SK-N-SH (cell line): ENCODE measurements around the gene RABL2B. TPM values are rescaled to one million over a fixed set of nuclear protein-coding genes. Genes with fewer than 3 reads are reported as not detected.

Source experiments
- CTCF ChIA-PET: fragments of 300-600, 350-600 bp; formaldehyde crosslinking; extraction: SDS; loops from one replicate; lab custom pipeline; 2021; lab: Yijun Ruan, JAX
- POLR2A ChIA-PET: fragments of 350-600 bp; sonication (Branson Sonifier 250); formaldehyde crosslinking; extraction: SDS; loops from one replicate; lab custom pipeline; 2020; ENCODE audit warnings: antibody characterized with exemption, inconsistent platforms; lab: Yijun Ruan, JAX
- DNase-seq: peaks from one replicate; pipeline ENCODE4 v3.0.0; 2012
- H2AFZ ChIP-seq: fragments of 200-600 bp; sonication (generic); 2 replicates; pipeline ENCODE4 v1.8.1; 2016; ENCODE audit warnings: antibody characterized with exemption, mild to moderate bottlenecking, low read depth
- H3F3A ChIP-seq: fragments of 200-600 bp; sonication (generic); replicated peaks from 2 replicates; pipeline ENCODE3; 2016; ENCODE audit warnings: antibody characterized with exemption, mild to moderate bottlenecking; ENCODE audit not compliant: insufficient read depth
- H3K27ac ChIP-seq, 2 experiments: fragments of 200-500 bp in 1 of 2; fragments of 200-600 bp in 1 of 2; sonication (Bioruptor generic) in 1 of 2; sonication (generic), shearing (Covaris generic) in 1 of 2; 2 replicates each; pipeline versions ENCODE4 v1.5.1 to v1.6.1; 2014 to 2016; ENCODE audit warnings: low read depth in 2 of 2, inconsistent platforms in 1 of 2, low read length in 1 of 2, mild to moderate bottlenecking in 1 of 2, mixed read lengths in 1 of 2
- H3K27me3 ChIP-seq: fragments of 200-600 bp; sonication (generic), shearing (Covaris generic); 2 replicates; pipeline ENCODE4 v1.6.1; 2016; ENCODE audit warnings: mixed run types; ENCODE audit not compliant: insufficient read depth
- H3K36me3 ChIP-seq, 2 experiments: fragments of 200-500 bp in 1 of 2; fragments of 200-600 bp in 1 of 2; sonication (Bioruptor generic) in 1 of 2; sonication (generic) in 1 of 2; replicated peaks in 1 of 2; 2 replicates each; pipeline versions ENCODE3 to v1.5.1; 2014 to 2016; ENCODE audit warnings: low read length in 1 of 2, mild to moderate bottlenecking in 1 of 2; ENCODE audit not compliant: insufficient read depth in 2 of 2, control insufficient read depth in 1 of 2
- H3K4me1 ChIP-seq, 2 experiments: fragments of 200-500 bp in 1 of 2; fragments of 200-600 bp in 1 of 2; sonication (Bioruptor generic) in 1 of 2; sonication (generic), shearing (Covaris generic) in 1 of 2; 2 replicates each; pipeline versions ENCODE4 v1.5.1 to v1.6.1; 2014 to 2016; ENCODE audit warnings: low read depth in 1 of 2, low read length in 1 of 2, mixed run types in 1 of 2; ENCODE audit not compliant: insufficient read depth in 2 of 2, control insufficient read depth in 1 of 2
- H3K4me2 ChIP-seq: fragments of 200-600 bp; sonication (generic), shearing (Covaris generic); 2 replicates; pipeline ENCODE4 v1.6.1; 2017; ENCODE audit warnings: mixed run types
- H3K4me3 ChIP-seq, 2 experiments: fragments of 200-500 bp in 1 of 2; fragments of 200-600 bp in 1 of 2; sonication (Bioruptor generic) in 1 of 2; sonication (generic), shearing (Covaris generic) in 1 of 2; 2 replicates each; pipeline versions ENCODE4 v1.5.1 to v1.8.1; 2014 to 2016; ENCODE audit warnings: low read depth in 2 of 2, inconsistent platforms in 1 of 2, low read length in 1 of 2, mild to moderate bottlenecking in 1 of 2, mixed read lengths in 1 of 2, moderate library complexity in 1 of 2
- H3K79me2 ChIP-seq: fragments of 200-600 bp; sonication (generic); 2 replicates; pipeline ENCODE4 v1.8.1; 2017; ENCODE audit warnings: mild to moderate bottlenecking; ENCODE audit not compliant: insufficient read depth
- H3K9ac ChIP-seq: fragments of 200-600 bp; sonication (generic); 2 replicates; pipeline ENCODE4 v1.6.1; 2017; ENCODE audit warnings: mixed run types
- H3K9me2 ChIP-seq: fragments of 200-600 bp; sonication (generic); 2 replicates; pipeline ENCODE4 v1.6.1; 2017; ENCODE audit warnings: mixed run types
- H3K9me3 ChIP-seq: fragments of 200-600 bp; sonication (generic); 2 replicates; pipeline ENCODE4 v1.6.1; 2017; ENCODE audit warnings: mixed run types, mild to moderate bottlenecking, moderate library complexity
- H4K20me1 ChIP-seq: fragments of 200-600 bp; sonication (generic); 2 replicates; pipeline ENCODE4 v1.6.1; 2017; ENCODE audit warnings: mild to moderate bottlenecking, mixed run types; ENCODE audit not compliant: insufficient read depth
- GABPA ChIP-seq: IDR thresholded peaks from 2 replicates; pipeline ENCODE4 v1.4.0; 2012; ENCODE audit warnings: low read depth, mild to moderate bottlenecking
- JUND ChIP-seq: IDR thresholded peaks from 2 replicates; pipeline ENCODE4 v1.4.0; 2012
- MAX ChIP-seq: IDR thresholded peaks from 2 replicates; pipeline ENCODE4 v1.4.0; 2012; ENCODE audit warnings: low read depth
- NRF1 ChIP-seq: IDR thresholded peaks from 2 replicates; pipeline ENCODE4 v1.6.1; 2012; ENCODE audit warnings: low read depth, mild to moderate bottlenecking, low read length
- PBX3 ChIP-seq: IDR thresholded peaks from 2 replicates; pipeline ENCODE4; 2012
- POLR2AphosphoS5 ChIP-seq: IDR thresholded peaks from 2 replicates; pipeline ENCODE4 v1.6.1; 2012; ENCODE audit warnings: low read depth, low read length
- REST ChIP-seq: IDR thresholded peaks from 2 replicates; pipeline ENCODE4 v1.6.1; 2012; ENCODE audit warnings: mild to moderate bottlenecking, low read depth, low read length, moderate library complexity
- WGBS: methylation state at CpG from one replicate; pipeline ENCODE4 v1.1.6; 2017; ENCODE audit warnings: low lambda C conversion rate; 5-methylcytosine and 5-hydroxymethylcytosine counted together
- polyA plus RNA-seq, 3 experiments: library from polyadenylated mRNA; depleted of rRNA; stranded (reverse); fragments of >200 nt; gene quantifications; 2 replicates each; pipeline ENCODE4 v1.2.3, GENCODE V29; 2012

RABL2B gene
- polyA plus RNA-seq, 1 of the 3 experiments (the other 2 are of a cell fraction): 61.7 TPM

GRCh38 chr22:50729391-50730012, 53.9 kb downstream of the RABL2B start:
- POLR2A ChIA-PET: interaction anchor here (0.6 kb wide), 1 partner anchor 79 kb away, joined by 4 read pairs; no protein-coding TSS in a partner anchor
- no peaks in the 10 kb centered on the region for H3K36me3 ChIP-seq

GRCh38 chr22:50728523-50728931, 54.9 kb downstream of the RABL2B start:
- TF ChIP-seq JUND (no peak), MAX (no peak), PBX3 (no peak)
- H3K27ac ChIP-seq: no peak overlapping the region
- no CpG with 5 or more reads among the region's 2 CpGs for WGBS
- H3K9ac ChIP-seq: no peak overlapping the region
- ChIA-PET CTCF (no interaction called here), POLR2A (no interaction called here)
- H3K79me2 ChIP-seq: no peaks in the 10 kb centered on the region
- H2AFZ ChIP-seq: no peak overlapping the region
- H3K4me2 ChIP-seq: no peak overlapping the region
- H3K9me3 ChIP-seq: no peaks in the 10 kb centered on the region
- H3K27me3 ChIP-seq: no peaks in the 10 kb centered on the region
- H4K20me1 ChIP-seq: no peaks in the 10 kb centered on the region
- H3K4me1 ChIP-seq: peaks cover 0 to 8% of the 10 kb centered on the region in 2 experiments; a peak in 1 of 4 replicates
- no peak for DNase-seq
- no peaks in the 10 kb centered on the region for H3K36me3 ChIP-seq
- peaks cover 2% of the 10 kb centered on the region for H3F3A ChIP-seq
- H3K4me3 ChIP-seq: no peak overlapping the region
- H3K9me2 ChIP-seq: no peaks in the 10 kb centered on the region

More at GRCh38 chr22:50729391-50730012, 53.9 kb downstream of the RABL2B start:
- CTCF ChIA-PET: interaction anchor here (1.4 kb wide), 1 partner anchor 166 kb away, joined by 4 read pairs; the partner anchor contains the start of gene SYCE3
- no peaks in the 10 kb centered on the region for H3K9me3 ChIP-seq
- no peaks in the 10 kb centered on the region for H3K79me2 ChIP-seq
- peaks cover 4% of the 10 kb centered on the region for H3F3A ChIP-seq
- DNase-seq: no peak
- H3K27me3 ChIP-seq: no peaks in the 10 kb centered on the region
- no peak overlapping the region for H3K9ac ChIP-seq
- H4K20me1 ChIP-seq: no peaks in the 10 kb centered on the region
- no peak overlapping the region for H3K4me2 ChIP-seq
- 94% methylated on average over 6 of the region's 21 CpGs for WGBS
- no peak overlapping the region for H2AFZ ChIP-seq
- H3K9me2 ChIP-seq: no peaks in the 10 kb centered on the region
- peaks cover 0 to 14% of the 10 kb centered on the region in 2 experiments; a peak in 1 of 4 replicates for H3K4me1 ChIP-seq
- H3K27ac ChIP-seq: no peak overlapping the region
- TF ChIP-seq GABPA (no peak), REST (no peak), POLR2AphosphoS5 (no peak), NRF1 (no peak)
- H3K4me3 ChIP-seq: no peak overlapping the region
